ENCODE measurements around the gene TEN1. TPM values are rescaled to one million over a fixed set of nuclear protein-coding genes. Genes with fewer than 3 reads are reported as not detected.

The TEN1 gene
- total RNA-seq, 2 donors from 2014 or later, result 6.0 to 8.1 TPM

DNA sequence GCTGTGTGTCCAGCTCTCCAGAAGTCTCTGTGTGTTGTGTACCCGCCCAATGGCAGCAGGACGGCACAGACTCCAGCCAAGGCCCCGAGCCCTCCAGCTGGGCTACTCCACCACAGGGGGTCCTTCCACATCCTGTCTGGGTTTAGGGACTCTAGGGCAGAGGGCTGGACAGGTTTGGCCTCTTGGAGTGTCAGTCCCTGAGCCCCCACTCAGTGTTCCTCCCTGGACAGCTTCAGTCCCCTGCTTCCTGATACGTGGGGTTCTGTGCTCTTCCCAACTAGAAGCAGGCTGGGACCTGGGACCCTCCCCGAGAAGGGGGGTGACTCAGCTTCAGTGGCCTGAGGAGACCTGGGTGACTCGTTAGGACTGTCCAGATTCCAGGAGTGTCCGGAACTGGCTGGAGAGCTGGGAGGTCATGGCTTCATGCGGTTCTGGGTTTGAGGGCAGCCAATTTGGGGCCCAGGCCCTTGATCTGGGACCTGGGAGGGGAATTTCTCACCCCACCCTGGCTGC lies 25.8 kb downstream of the TEN1 start:
- no peak overlapping the region for H3K27ac ChIP-seq

DNA sequence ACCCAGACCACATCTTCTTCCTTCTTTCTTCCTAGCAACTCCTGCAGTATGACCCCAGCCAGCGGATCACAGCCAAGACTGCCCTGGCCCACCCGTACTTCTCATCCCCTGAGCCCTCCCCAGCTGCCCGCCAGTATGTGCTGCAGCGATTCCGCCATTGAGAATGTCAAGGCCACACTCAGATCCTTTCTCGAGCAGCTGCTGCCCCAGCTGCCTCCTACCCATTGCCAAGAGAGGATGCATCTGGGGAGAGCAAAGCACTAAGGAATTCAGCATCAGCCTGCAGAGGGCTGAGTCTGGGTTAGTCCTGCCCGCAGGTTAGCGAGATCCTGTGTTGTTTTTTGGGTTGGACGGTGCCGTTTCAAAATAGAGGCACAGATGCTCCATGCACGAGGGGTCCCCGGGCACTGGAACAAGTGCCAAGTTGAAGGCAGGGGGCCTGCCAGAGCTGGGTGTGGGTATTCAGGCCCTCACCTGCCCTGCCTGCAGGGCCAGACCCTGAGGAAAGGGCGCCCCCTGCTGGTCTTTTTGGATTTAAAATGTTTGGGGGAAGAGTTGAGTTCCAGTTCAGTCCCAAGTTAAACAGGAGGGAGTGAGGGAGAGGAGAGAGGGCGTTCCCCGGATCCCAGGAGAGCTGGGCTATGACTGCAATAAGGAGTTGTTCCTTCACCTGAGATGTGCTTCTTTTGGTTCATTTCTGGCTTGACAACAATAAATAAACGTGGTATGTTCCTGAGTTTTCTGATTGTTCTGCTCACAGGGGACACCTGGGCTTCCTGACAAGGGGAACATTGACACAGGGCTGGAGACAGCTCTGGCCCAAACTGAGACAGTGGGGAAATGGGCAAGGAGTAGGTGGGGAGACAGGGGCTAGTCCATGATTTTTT lies 26.5 kb downstream of the TEN1 start:
- DNase-seq (ENCODE audit: low spot score), result peak; percentile 19
- Histone ChIP-seq H3K4me3 (no peak overlapping the region), H3K4me1 (ENCODE audit: control insufficient read depth in 1 of 2, low read depth in 2 of 2) (no peaks in the 10 kb centered on the region), H3K36me3 (no peaks in the 10 kb centered on the region), H3K9me3 (no peaks in the 10 kb centered on the region), H3K27ac (no peak overlapping the region), H3K27me3 (replicated peaks; ENCODE audit: insufficient read depth) (no peaks in the 10 kb centered on the region)
- TF ChIP-seq, protein P1, sequence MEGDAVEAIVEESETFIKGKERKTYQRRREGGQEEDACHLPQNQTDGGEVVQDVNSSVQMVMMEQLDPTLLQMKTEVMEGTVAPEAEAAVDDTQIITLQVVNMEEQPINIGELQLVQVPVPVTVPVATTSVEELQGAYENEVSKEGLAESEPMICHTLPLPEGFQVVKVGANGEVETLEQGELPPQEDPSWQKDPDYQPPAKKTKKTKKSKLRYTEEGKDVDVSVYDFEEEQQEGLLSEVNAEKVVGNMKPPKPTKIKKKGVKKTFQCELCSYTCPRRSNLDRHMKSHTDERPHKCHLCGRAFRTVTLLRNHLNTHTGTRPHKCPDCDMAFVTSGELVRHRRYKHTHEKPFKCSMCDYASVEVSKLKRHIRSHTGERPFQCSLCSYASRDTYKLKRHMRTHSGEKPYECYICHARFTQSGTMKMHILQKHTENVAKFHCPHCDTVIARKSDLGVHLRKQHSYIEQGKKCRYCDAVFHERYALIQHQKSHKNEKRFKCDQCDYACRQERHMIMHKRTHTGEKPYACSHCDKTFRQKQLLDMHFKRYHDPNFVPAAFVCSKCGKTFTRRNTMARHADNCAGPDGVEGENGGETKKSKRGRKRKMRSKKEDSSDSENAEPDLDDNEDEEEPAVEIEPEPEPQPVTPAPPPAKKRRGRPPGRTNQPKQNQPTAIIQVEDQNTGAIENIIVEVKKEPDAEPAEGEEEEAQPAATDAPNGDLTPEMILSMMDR (IDR thresholded peaks at IDR 0.05), result peak; percentile 60
- no peak for ATAC-seq (ENCODE audit: insufficient number of reproducible peaks, low FRiP score, low read depth)

More for the DNA sequence above, 25.8 kb downstream of the TEN1 start:
- ATAC-seq (ENCODE audit: insufficient number of reproducible peaks, low FRiP score, low read depth) (no peak), DNase-seq (ENCODE audit: low spot score) (no peak)
- TF ChIP-seq, protein P1 (IDR thresholded peaks at IDR 0.05), result no peak
- no peaks in the 10 kb centered on the region for H3K36me3 ChIP-seq
- no peaks in the 10 kb centered on the region for H3K4me1 ChIP-seq (ENCODE audit: control insufficient read depth in 1 of 2, low read depth in 2 of 2)
- H3K4me3 ChIP-seq, result no peak overlapping the region
- no peaks in the 10 kb centered on the region for H3K9me3 ChIP-seq
- H3K27me3 ChIP-seq (replicated peaks; ENCODE audit: insufficient read depth), result no peaks in the 10 kb centered on the region

DNA sequence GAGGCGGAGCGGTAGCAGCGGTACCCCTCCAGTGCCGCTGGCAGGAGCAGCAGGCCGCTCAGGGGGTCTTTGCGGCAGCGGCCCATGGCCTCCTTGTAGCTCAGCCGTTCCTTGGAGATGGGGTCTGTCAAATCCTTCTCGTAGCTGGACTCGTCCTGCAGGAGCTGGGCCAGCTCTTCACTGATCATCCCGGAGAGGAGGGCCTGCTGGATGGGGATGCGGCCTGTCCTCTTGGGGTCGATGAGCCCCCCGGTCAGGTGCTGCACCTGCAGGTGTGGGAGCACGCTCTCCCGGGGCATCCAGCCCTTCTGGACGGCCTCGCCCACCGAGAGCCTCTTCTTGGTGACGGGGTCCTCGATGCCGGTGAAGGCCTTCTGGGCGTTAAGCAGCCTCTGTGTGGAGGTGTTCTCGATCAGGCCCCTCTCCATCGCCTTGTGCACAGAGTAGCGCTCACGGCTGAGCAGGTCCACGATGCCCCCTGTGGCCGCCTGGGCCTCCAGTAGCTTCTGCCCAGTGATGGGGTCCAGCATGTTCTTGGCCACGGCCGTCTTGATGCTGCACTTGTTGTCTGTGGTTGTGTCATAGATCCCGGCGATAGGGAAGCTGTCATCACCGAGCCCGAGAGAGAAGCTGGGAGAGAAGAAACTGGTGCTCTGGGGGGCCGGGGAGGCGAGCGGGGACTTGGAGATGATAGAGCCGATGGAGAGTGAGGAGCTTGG lies 28.2 kb downstream of the TEN1 start:
- Histone ChIP-seq H3K4me3 (no peak overlapping the region), H3K36me3 (no peaks in the 10 kb centered on the region), H3K27me3 (replicated peaks; ENCODE audit: insufficient read depth) (no peaks in the 10 kb centered on the region), H3K9me3 (no peaks in the 10 kb centered on the region), H3K4me1 (ENCODE audit: control insufficient read depth in 1 of 2, low read depth in 2 of 2) (no peaks in the 10 kb centered on the region), H3K27ac (no peak overlapping the region)
- TF ChIP-seq, protein P1 (IDR thresholded peaks at IDR 0.05), result no peak
- ATAC-seq (ENCODE audit: insufficient number of reproducible peaks, low FRiP score, low read depth), result no peak
- no peak for DNase-seq (ENCODE audit: low spot score)

DNA sequence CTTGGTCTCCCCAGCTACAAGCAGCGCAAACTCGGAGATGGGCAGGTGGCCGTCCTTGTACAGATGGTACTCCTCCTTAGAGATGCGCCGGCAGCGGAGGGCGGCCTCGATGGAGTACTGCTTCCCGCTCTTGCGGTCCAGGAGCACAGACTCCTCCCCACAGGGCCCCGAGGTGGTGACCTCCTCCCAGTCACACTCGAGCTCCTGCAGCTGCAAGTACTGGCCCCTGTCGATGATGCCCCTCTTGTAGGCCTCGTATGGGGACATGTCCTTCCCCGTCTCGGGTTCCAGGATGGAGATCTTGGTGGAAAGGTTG lies 28.8 kb downstream of the TEN1 start:
- Histone ChIP-seq H3K27me3 (replicated peaks; ENCODE audit: insufficient read depth) (no peaks in the 10 kb centered on the region), H3K4me3 (no peak overlapping the region), H3K36me3 (no peaks in the 10 kb centered on the region), H3K9me3 (no peaks in the 10 kb centered on the region), H3K27ac (no peak overlapping the region), H3K4me1 (ENCODE audit: control insufficient read depth in 1 of 2, low read depth in 2 of 2) (no peaks in the 10 kb centered on the region)
- TF ChIP-seq, protein P1 (IDR thresholded peaks at IDR 0.05), result no peak
- ATAC-seq (ENCODE audit: insufficient number of reproducible peaks, low FRiP score, low read depth), result no peak
- DNase-seq (ENCODE audit: low spot score), result no peak

DNA sequence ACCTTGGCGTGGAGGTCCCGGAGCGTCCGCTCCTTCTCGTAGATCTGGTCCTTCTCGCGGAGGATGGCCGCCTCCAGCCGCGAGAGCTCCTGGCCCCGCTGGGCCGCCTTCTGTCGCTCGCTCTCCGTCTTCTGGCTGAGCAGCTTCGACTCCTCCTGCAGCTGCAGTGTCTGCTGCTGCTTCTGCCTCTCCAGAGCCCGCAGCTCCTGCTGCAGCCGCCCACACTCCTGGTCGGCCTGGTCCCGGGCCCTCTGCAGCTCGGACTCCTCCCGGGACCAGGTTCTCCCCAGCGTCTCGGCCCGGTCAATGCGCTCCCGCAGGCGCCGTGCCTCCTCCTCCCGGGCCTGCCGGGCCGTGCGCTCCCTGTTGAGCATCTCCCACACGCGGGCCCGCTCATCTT lies 29.2 kb downstream of the TEN1 start:
- Histone ChIP-seq H3K9me3 (no peaks in the 10 kb centered on the region), H3K4me3 (no peak overlapping the region), H3K36me3 (no peaks in the 10 kb centered on the region), H3K27me3 (replicated peaks; ENCODE audit: insufficient read depth) (no peaks in the 10 kb centered on the region), H3K4me1 (ENCODE audit: control insufficient read depth in 1 of 2, low read depth in 2 of 2) (no peaks in the 10 kb centered on the region), H3K27ac (no peak overlapping the region)
- TF ChIP-seq, protein P1 (IDR thresholded peaks at IDR 0.05), result no peak
- DNase-seq (ENCODE audit: low spot score), result no peak
- no peak for ATAC-seq (ENCODE audit: insufficient number of reproducible peaks, low FRiP score, low read depth)

Measured in thoracic aorta (tissue), 2 donors.